Loucy (cell line): ENCODE data around the gene APBA3.

Source experiments
- H2AFZ ChIP-seq: fragments of 200-600 bp; sonication (generic); 2 replicates; pipeline ENCODE4 v1.6.0; 2016; ENCODE audit warnings: antibody characterized with exemption, mild to moderate bottlenecking, low read length, moderate library complexity
- H3F3A ChIP-seq: fragments of 200-600 bp; 2 replicates; pipeline ENCODE4 v1.6.0; 2016; ENCODE audit warnings: antibody characterized with exemption, low read depth, mild to moderate bottlenecking
- H3K27me3 ChIP-seq: fragments of 200-600 bp; sonication (generic); 2 replicates; pipeline ENCODE4 v1.6.1; 2014; ENCODE audit warnings: low read length, mild to moderate bottlenecking; ENCODE audit not compliant: insufficient read depth, poor library complexity, severe bottlenecking
- H3K36me3 ChIP-seq: fragments of 200-600 bp; sonication (generic); 2 replicates; pipeline ENCODE4 v1.6.1; 2016; ENCODE audit warnings: low read length; ENCODE audit not compliant: insufficient read depth
- H3K4me1 ChIP-seq: fragments of 200-600 bp; sonication (generic); 2 replicates; pipeline ENCODE4 v1.5.1; 2014; ENCODE audit warnings: low read length, mild to moderate bottlenecking; ENCODE audit not compliant: insufficient read depth, poor library complexity, severe bottlenecking
- H3K4me2 ChIP-seq: fragments of 200-600 bp; sonication (generic); 2 replicates; pipeline ENCODE4 v1.6.0; 2014; ENCODE audit warnings: antibody characterized with exemption, low read length, low read depth, mild to moderate bottlenecking; ENCODE audit not compliant: poor library complexity, severe bottlenecking
- H3K4me3 ChIP-seq: fragments of 200-600 bp; sonication (generic); 2 replicates; pipeline ENCODE4 v1.5.1; 2014; ENCODE audit warnings: low read length, mild to moderate bottlenecking, mixed read lengths; ENCODE audit not compliant: poor library complexity, severe bottlenecking
- H3K79me2 ChIP-seq: fragments of 200-600 bp; sonication (generic); 2 replicates; pipeline ENCODE4 v1.6.1; 2014; ENCODE audit warnings: low read length; ENCODE audit not compliant: insufficient read depth
- H3K9ac ChIP-seq: fragments of 200-600 bp; sonication (generic); 2 replicates; pipeline ENCODE4 v1.6.0; 2014; ENCODE audit warnings: mild to moderate bottlenecking, low read depth, low read length, moderate library complexity; ENCODE audit not compliant: poor library complexity, severe bottlenecking
- H3K9me2 ChIP-seq: fragments of 200-600 bp; sonication (generic); replicated peaks from 2 replicates; pipeline ENCODE4 v1.6.1; 2016; ENCODE audit warnings: low read depth, low read length, mixed read lengths
- H3K9me3 ChIP-seq: fragments of 200-600 bp; sonication (generic); 2 replicates; pipeline ENCODE4 v1.6.1; 2014; ENCODE audit warnings: mild to moderate bottlenecking, antibody characterized with exemption, low read length, low read depth; ENCODE audit not compliant: insufficient read depth
- H4K20me1 ChIP-seq: fragments of 200-600 bp; sonication (generic); 2 replicates; pipeline ENCODE4 v1.6.0; 2014; ENCODE audit warnings: antibody characterized with exemption, low read length, mild to moderate bottlenecking; ENCODE audit not compliant: insufficient read depth, poor library complexity, severe bottlenecking
- CTCF ChIP-seq: fragments of 200-600 bp; sonication (generic); conservative IDR thresholded peaks from 2 replicates; pipeline ENCODE4 v1.5.1; 2014; ENCODE audit warnings: mild to moderate bottlenecking, antibody characterized with exemption, low read length
- EZH2phosphoT487 ChIP-seq: fragments of 200-600 bp; IDR thresholded peaks from 2 replicates; pipeline ENCODE4 v1.6.1; 2018; ENCODE audit warnings: antibody characterized with exemption, mild to moderate bottlenecking, moderate library complexity, borderline replicate concordance

APBA3 gene

DNA sequence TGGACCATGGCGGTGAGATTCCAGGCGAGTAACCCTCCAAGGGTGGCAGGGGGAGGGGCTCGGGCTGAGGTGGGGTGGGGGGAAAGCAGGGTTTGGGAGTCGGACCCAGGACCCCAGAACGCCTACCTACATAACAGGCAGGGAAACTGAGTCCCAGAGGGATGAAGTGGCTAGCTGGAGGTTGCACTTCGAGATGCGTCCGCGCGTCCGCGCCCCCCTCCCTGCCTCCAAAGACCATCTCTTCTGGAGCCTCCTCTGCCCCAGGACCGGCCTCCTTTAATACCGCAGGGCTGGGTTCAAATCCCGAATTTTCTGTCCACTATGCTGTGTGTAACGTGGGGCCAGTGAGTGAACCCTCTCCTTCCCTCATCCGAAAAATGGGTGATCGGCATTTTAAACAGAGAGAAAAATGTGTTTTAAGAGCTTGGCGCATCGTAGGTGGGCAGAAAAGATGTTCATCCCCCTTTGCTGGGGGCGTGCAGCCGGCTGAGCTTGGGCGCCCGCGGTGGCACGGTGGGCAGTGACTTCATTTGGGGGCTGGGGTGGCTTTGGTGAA lies 39.5 kb downstream of the APBA3 start:
- Histone ChIP-seq H3K9ac (peak overlapping the region; percentile 56), H3K27me3 (no peaks in the 10 kb centered on the region), H2AFZ (peak overlapping the region; percentile 72; the same call in 1 of the 2 replicates), H3K4me1 (peaks cover 9% of the 10 kb centered on the region), H4K20me1 (no peaks in the 10 kb centered on the region), H3K36me3 (no peaks in the 10 kb centered on the region), H3K4me3 (peak overlapping the region; percentile 75), H3K4me2 (peak overlapping the region; percentile 82), H3F3A (no peaks in the 10 kb centered on the region), H3K9me2 (no peaks in the 10 kb centered on the region), H3K9me3 (no peaks in the 10 kb centered on the region), H3K79me2 (no peaks in the 10 kb centered on the region)
- TF ChIP-seq CTCF (no peak), EZH2phosphoT487 (no peak)

DNA sequence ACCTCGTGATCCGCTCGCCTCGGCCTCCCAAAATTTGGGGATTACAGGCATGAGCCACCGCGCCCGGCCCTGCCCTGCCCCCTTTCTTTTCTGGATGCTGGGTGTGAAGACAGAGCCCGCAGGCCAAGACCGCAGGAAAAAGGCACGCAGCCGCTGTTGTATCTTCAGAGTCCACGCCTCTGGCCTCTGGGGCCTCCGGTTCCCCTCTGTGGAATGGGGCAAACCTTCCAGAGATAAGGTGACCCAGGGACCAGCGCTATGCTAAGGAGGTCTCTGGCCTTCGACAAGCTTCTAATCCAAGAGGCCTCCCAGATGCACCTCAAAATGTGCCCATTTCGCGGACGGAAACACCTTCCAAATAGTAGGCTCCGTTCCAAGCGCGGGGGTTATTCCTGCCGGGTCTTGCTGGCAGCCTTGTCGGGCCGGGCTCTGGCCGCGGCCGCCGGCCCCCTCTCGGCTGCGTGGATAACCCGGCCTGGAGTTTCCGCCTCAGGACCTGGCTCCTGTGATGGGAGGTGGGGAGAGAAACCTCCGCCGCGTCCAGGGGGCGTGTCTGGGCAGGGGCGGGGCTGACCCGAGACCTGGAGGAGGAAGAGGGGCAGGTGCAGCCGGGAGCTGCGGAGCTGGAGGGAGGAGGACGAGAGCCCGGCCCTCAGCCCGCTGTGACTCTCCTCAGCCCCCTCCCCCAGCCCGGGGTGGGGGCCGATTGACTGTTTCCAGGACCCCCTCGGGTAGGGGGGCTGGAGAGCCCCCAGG lies 40.2 kb downstream of the APBA3 start:
- no peaks in the 10 kb centered on the region for H3K36me3 ChIP-seq
- no peaks in the 10 kb centered on the region for H4K20me1 ChIP-seq
- peaks cover 9% of the 10 kb centered on the region for H3K4me1 ChIP-seq
- H3K79me2 ChIP-seq = no peaks in the 10 kb centered on the region
- H2AFZ ChIP-seq = peak overlapping the region; percentile 72; the same call in 1 of the 2 replicates
- H3K4me2 ChIP-seq = peak overlapping the region; percentile 82
- peak overlapping the region; percentile 75 for H3K4me3 ChIP-seq
- no peaks in the 10 kb centered on the region for H3K9me3 ChIP-seq
- H3K9me2 ChIP-seq = no peaks in the 10 kb centered on the region
- no peaks in the 10 kb centered on the region for H3K27me3 ChIP-seq
- no peaks in the 10 kb centered on the region for H3F3A ChIP-seq
- TF ChIP-seq CTCF (no peak), EZH2phosphoT487 (no peak)
- H3K9ac ChIP-seq = peak overlapping the region; percentile 56

GRCh38 chr19:3720349-3720917 lies 41.1 kb downstream of the APBA3 start:
- Histone ChIP-seq H3F3A (no peaks in the 10 kb centered on the region), H3K4me1 (peaks cover 9% of the 10 kb centered on the region), H3K27me3 (no peaks in the 10 kb centered on the region), H3K4me2 (no peak overlapping the region), H3K9ac (no peak overlapping the region), H4K20me1 (no peaks in the 10 kb centered on the region), H3K9me3 (no peaks in the 10 kb centered on the region), H3K4me3 (no peak overlapping the region), H3K36me3 (no peaks in the 10 kb centered on the region), H3K79me2 (no peaks in the 10 kb centered on the region), H3K9me2 (no peaks in the 10 kb centered on the region), H2AFZ (no peak overlapping the region)
- no peak for TF ChIP-seq CTCF
- no peak for TF ChIP-seq EZH2phosphoT487
